Transverse colon (tissue), 3 donors: ENCODE data around the gene OTULINL.

ENCODE experiments used
- CTCF ChIP-seq, 5 experiments: fragments of 200-600 bp in 3 of 5; fragments of 450-650 bp in 2 of 5; sonication (generic) in 3 of 5; IDR thresholded peaks; 1 replicate in 2 of 5; 2 replicates in 3 of 5; pipeline ENCODE4 v1.5.1; 2016 to 2017; ENCODE audit warnings: antibody characterized with exemption in 5 of 5, inconsistent platforms in 3 of 5, mild to moderate bottlenecking in 2 of 5, moderate library complexity in 1 of 5
- POLR2A ChIP-seq: fragments of 450-650 bp; IDR thresholded peaks from one replicate; pipeline ENCODE4 v1.6.1; 2016; ENCODE audit warnings: antibody characterized with exemption, mild to moderate bottlenecking, moderate library complexity

- TF ChIP-seq CTCF (IDR thresholded peaks at IDR 0.05) (no peak), POLR2A (no peak)
Observed at GRCh38 chr5:14630671-14631070, 49.1 kb downstream of the OTULINL start.
